IPS DF 6.9 (cell line): ENCODE measurements around the gene WSCD2.

ENCODE experiments used
- DNase-seq: peaks from one replicate; pipeline ENCODE4 v3.0.0-alpha.2; 2013; ENCODE audit warnings: low read depth, low spot score
- H3K27ac ChIP-seq: one replicate; pipeline ENCODE4 v1.5.1; 2013; ENCODE audit warnings: low read length, control low read depth
- H3K27me3 ChIP-seq: 2 replicates; pipeline ENCODE4 v1.6.1; 2013; ENCODE audit warnings: mild to moderate bottlenecking, low read length; ENCODE audit not compliant: control insufficient read depth, insufficient read depth
- H3K36me3 ChIP-seq: 2 replicates; pipeline ENCODE4 v1.6.1; 2013; ENCODE audit warnings: low read length; ENCODE audit not compliant: control insufficient read depth, insufficient read depth
- H3K4me1 ChIP-seq: 2 replicates; pipeline ENCODE4 v1.6.1; 2013; ENCODE audit warnings: low read length; ENCODE audit not compliant: control insufficient read depth, insufficient read depth
- H3K4me3 ChIP-seq: 2 replicates; pipeline ENCODE4 v1.5.1; 2013; ENCODE audit warnings: mild to moderate bottlenecking, low read length
- H3K9me3 ChIP-seq: 2 replicates; pipeline ENCODE4 v1.6.1; 2013; ENCODE audit warnings: low read length, inconsistent platforms; ENCODE audit not compliant: control insufficient read depth, insufficient read depth
- WGBS: extraction: QIAGEN DNeasy Blood & Tissue Kit; methylation state at CpG from one replicate; pipeline ENCODE4 v1.1.7; 2013; ENCODE audit warnings: mixed read lengths, missing lambda C conversion rate; ENCODE audit not compliant: insufficient read length, insufficient coverage; 5-methylcytosine and 5-hydroxymethylcytosine counted together

WSCD2 gene

DNA sequence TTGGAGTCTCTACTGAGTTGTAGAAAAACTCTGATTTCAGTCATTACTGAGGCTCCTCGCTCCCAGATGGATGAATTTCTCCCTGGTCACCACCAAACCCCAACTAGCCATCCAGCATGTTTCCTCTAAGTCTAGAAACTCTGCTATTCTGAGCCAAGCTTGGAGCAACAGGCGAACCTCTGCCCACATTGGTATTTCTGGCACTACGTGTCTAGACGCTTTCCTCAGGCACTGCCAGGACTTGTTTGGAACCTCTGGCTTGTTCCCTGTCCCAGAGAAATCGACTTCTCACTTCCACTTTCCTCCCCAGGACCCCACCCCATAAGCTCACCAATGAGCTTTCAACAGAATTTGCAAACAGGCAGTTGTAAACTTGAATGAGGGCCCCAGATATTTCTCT, 27.6 kb downstream of the WSCD2 start:
- Histone ChIP-seq H3K27me3 (no peaks in the 10 kb centered on the region; the same call in 1 of the 2 replicates), H3K27ac (no peak overlapping the region), H3K4me1 (no peaks in the 10 kb centered on the region), H3K36me3 (no peaks in the 10 kb centered on the region), H3K4me3 (no peak overlapping the region), H3K9me3 (no peaks in the 10 kb centered on the region)
- DNase-seq = no peak
- no CpG with 5 or more reads among the region's 5 CpGs for WGBS

GRCh38 chr12:108157870-108158459, 28.9 kb downstream of the WSCD2 start:
- H3K9me3 ChIP-seq = no peaks in the 10 kb centered on the region
- no peak overlapping the region for H3K4me3 ChIP-seq
- WGBS = no CpG with 5 or more reads among the region's 8 CpGs
- H3K27me3 ChIP-seq = no peaks in the 10 kb centered on the region; the same call in 1 of the 2 replicates
- no peaks in the 10 kb centered on the region for H3K36me3 ChIP-seq
- no peak for DNase-seq
- no peak overlapping the region for H3K27ac ChIP-seq
- no peaks in the 10 kb centered on the region for H3K4me1 ChIP-seq

DNA sequence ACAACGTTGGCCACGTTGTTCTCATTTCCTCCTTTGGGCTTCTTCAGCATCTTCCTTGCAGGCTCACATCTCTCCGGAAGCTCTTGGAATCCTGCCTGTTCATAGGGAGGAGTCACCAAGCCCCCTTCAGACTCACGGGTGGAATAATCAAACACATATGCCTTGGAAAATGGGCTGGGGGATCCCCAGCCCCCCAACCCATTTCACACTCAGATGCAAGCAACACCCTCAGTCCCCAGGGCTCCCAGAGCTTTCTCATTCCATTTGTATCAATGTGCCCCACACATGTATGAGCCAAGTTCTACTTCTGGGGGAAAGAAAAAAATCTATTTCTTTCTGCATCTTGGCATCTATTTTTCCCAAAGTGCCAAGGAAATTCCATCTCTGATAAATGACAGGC, 33.1 kb downstream of the WSCD2 start:
- no CpG with 5 or more reads among the region's 4 CpGs for WGBS
- Histone ChIP-seq H3K27ac (no peak overlapping the region), H3K36me3 (no peaks in the 10 kb centered on the region), H3K4me3 (no peak overlapping the region), H3K27me3 (no peaks in the 10 kb centered on the region), H3K4me1 (no peaks in the 10 kb centered on the region), H3K9me3 (no peaks in the 10 kb centered on the region)
- no peak for DNase-seq

DNA sequence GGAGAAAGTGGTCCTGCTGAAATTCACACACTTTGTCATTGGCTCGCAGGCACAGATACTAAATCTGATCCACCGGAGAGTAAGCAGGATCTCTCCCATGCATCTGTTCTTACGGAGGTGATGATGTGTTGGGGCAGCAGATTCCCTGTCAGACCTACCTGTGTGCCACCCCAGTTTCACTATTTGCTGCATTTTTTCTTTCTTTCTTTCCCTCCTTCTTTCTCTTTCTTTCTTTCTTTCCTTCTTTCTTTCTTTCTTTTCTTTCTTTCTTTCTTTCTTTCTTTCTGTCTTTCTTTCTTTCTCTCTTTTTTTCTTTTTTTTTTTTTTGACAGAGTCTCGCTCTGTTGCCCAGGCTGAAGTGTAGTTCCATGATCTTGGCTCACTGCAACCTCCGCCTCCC, 37.4 kb downstream of the WSCD2 start:
- WGBS = no CpG with 5 or more reads among the region's 5 CpGs
- Histone ChIP-seq H3K4me3 (no peak overlapping the region), H3K27me3 (no peaks in the 10 kb centered on the region), H3K9me3 (no peaks in the 10 kb centered on the region), H3K36me3 (no peaks in the 10 kb centered on the region), H3K27ac (no peak overlapping the region), H3K4me1 (no peaks in the 10 kb centered on the region)
- no peak for DNase-seq

DNA sequence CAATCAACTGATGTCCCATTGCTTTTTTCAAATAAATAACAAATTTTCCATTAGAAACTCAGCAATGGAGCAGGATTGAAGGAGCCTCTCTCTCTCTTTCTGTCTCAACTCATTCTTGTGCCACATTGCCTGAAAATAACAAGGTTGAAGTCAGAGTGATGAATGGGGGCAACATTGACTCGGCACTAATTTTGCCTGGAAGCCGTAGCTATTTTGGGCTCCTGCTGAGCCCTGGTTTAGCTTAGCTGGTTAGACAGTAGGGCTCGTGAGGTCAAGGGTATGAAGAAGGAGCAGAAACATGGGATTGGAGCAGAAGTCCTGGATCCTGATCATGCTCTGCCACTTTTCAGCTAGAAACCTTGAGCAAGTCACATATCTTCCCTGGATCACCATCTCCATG, 38.9 kb downstream of the WSCD2 start:
- H3K9me3 ChIP-seq = no peaks in the 10 kb centered on the region
- no peaks in the 10 kb centered on the region for H3K27me3 ChIP-seq
- peaks cover under 1% of the 10 kb centered on the region; the same call in 1 of the 2 replicates for H3K4me1 ChIP-seq
- no peak overlapping the region for H3K27ac ChIP-seq
- H3K4me3 ChIP-seq = no peak overlapping the region
- WGBS = no CpG with 5 or more reads among the region's 3 CpGs
- no peak for DNase-seq
- H3K36me3 ChIP-seq = no peaks in the 10 kb centered on the region

DNA sequence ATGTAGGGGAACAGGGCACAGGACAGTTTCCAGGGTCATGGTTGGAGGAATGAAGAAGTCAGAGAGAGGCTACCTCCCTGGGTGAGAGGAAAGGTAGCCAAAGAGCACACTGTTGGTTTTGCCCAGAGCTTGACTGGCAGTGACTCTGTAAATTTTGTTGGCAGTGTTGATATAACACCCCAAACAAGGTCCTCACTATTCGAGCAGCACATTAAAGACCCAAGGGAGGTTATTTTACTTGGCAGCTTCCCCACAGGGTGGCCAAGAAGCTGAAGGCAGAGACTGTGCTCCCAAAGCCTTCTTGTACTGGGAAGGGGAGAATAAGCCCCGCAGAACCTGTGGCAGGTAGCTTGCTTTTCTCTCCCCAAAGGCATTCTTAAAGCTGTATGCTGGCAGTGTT, 40.6 kb downstream of the WSCD2 start:
- Histone ChIP-seq H3K4me1 (peaks cover 2% of the 10 kb centered on the region; the same call in 1 of the 2 replicates), H3K36me3 (no peaks in the 10 kb centered on the region), H3K27ac (no peak overlapping the region), H3K4me3 (no peak overlapping the region), H3K27me3 (no peaks in the 10 kb centered on the region), H3K9me3 (no peaks in the 10 kb centered on the region)
- no CpG with 5 or more reads among the region's 2 CpGs for WGBS
- no peak for DNase-seq

GRCh38 chr12:108170164-108170563, 41.1 kb downstream of the WSCD2 start:
- Histone ChIP-seq H3K4me3 (no peak overlapping the region), H3K27me3 (no peaks in the 10 kb centered on the region)
- no CpG with 5 or more reads among the region's 2 CpGs for WGBS

GRCh38 chr12:108172033-108172432, 42.9 kb downstream of the WSCD2 start:
- no peaks in the 10 kb centered on the region for H3K27me3 ChIP-seq
- no CpG with 5 or more reads among the region's 2 CpGs for WGBS

More at GRCh38 chr12:108170164-108170563, 41.1 kb downstream of the WSCD2 start:
- Histone ChIP-seq H3K36me3 (no peaks in the 10 kb centered on the region), H3K4me1 (peaks cover 4% of the 10 kb centered on the region), H3K27ac (no peak overlapping the region), H3K9me3 (no peaks in the 10 kb centered on the region)
- DNase-seq = no peak

GRCh38 chr12:108173160-108173559, 44.1 kb downstream of the WSCD2 start:
- no peaks in the 10 kb centered on the region for H3K36me3 ChIP-seq
- peaks cover 4% of the 10 kb centered on the region for H3K4me1 ChIP-seq
- H3K4me3 ChIP-seq = no peak overlapping the region
- no peak for DNase-seq
- no peak overlapping the region for H3K27ac ChIP-seq
- no CpG with 5 or more reads among the region's 4 CpGs for WGBS
- H3K27me3 ChIP-seq = no peaks in the 10 kb centered on the region
- H3K9me3 ChIP-seq = no peaks in the 10 kb centered on the region

More at GRCh38 chr12:108172033-108172432, 42.9 kb downstream of the WSCD2 start:
- Histone ChIP-seq H3K4me1 (peaks cover 4% of the 10 kb centered on the region), H3K36me3 (no peaks in the 10 kb centered on the region), H3K4me3 (no peak overlapping the region), H3K27ac (no peak overlapping the region), H3K9me3 (no peaks in the 10 kb centered on the region)
- no peak for DNase-seq

DNA sequence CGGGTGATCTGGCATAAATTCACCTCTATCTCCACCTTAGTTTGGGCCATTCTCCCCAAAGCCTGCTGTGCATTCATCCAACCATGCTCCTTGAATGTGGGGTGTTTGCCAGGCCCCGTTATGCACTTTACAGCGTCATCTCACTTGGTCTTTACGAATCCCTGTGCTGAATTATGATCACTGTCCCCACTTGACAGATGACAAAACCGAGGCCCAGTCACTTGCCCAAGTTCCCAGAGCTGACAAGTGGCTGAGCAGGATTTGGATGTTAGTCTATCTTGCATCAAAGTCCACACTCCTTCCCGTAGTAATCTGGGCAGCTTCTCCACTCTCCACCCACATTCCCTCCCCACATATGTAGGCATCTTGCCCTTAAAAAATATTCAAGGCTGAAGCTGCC, 44.8 kb downstream of the WSCD2 start:
- WGBS = no CpG with 5 or more reads among the region's 6 CpGs
- Histone ChIP-seq H3K27me3 (no peaks in the 10 kb centered on the region), H3K9me3 (no peaks in the 10 kb centered on the region), H3K27ac (no peak overlapping the region), H3K4me3 (no peak overlapping the region), H3K36me3 (no peaks in the 10 kb centered on the region), H3K4me1 (peaks cover 4% of the 10 kb centered on the region)
- DNase-seq = no peak

DNA sequence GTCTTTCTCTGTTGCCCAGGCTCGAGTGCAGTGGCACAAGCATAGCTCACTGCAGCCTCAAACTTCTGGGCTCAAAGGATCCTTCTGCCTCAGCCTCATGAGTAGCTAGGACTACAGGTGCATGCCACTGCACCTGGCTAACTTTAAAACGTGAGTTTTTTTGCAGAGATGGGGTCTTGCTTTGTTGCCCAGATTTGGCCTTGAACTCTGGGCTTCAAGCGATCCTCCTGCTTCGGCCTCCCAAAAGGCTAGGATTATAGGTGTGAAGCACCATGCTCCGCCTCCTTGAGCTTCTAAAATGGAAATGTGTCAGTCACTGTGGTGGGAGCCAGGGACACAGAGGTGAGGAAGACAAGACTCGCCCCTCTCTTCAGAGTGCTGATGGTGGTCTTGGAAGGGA, 45.6 kb downstream of the WSCD2 start:
- Histone ChIP-seq H3K27me3 (no peaks in the 10 kb centered on the region), H3K27ac (no peak overlapping the region), H3K9me3 (no peaks in the 10 kb centered on the region), H3K36me3 (no peaks in the 10 kb centered on the region), H3K4me1 (peaks cover 4% of the 10 kb centered on the region), H3K4me3 (no peak overlapping the region)
- DNase-seq = no peak
- no CpG with 5 or more reads among the region's 6 CpGs for WGBS
